Measurements from ENCODE around the gene NSUN7. TPM values are rescaled to one million over a fixed set of nuclear protein-coding genes. Genes with fewer than 3 reads are reported as not detected.

NSUN7 gene
- total RNA-seq, 2 experiments from 2014 or later = 0.14 to 0.39 TPM

DNA sequence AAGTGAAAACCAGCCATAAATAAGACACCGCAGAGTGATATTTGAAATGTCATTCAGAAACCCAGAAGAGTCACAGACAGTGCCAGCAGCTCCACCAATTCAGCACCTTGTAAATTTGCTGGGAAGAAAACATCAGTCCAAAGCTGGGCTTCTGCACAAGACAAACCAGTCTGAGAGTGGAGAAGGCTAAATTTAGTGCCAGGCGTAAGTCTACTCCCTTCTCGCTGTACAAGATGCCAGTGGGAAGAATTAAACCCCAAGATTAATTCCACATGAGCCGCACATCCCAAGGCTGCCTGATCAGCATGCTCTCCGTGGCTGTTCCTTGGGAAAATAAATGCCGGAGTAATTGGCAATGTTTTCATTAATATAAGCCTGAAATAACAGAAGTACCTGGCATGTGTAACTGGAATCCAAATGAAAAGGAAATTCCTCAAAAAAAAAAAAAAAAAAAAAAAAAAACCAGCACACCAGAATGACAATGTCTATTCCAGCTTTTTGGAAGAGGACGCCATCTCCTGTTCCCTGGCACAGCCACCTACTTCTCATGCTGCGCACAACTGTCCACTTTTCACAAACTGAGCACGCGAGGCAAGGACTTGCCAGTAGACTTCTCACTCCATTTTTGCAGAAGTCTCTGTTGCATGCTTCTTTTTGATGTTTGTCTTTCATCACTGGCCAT lies 95.5 kb downstream of the NSUN7 start:
- no peaks in the 10 kb centered on the region for H3K27me3 ChIP-seq (ENCODE audit: control insufficient read depth in 1 of 2, insufficient read depth in 2 of 2, low read length in 2 of 2)
- ChIA-PET POLR2A (no interaction called here), CTCF (no interaction called here)
- H3K4me1 Mint-ChIP-seq (ENCODE audit: low read depth) = no peaks in the 10 kb centered on the region
- intact Hi-C loops (cut with DNase I, micrococcal nuclease) = loop anchor here in 1 of 2 experiments (10.0 kb wide), 1 partner anchor 1150 kb away; the partner anchor contains the start of gene UBE2K
- no peaks in the 10 kb centered on the region for H3K9me3 ChIP-seq (ENCODE audit: control insufficient read depth in 1 of 2, insufficient read depth in 1 of 2, low read length in 2 of 2)
- ATAC-seq (ENCODE audit: poor library complexity) = no peak
- no peak overlapping the region for H3K27ac ChIP-seq (ENCODE audit: low read depth in 1 of 2, low read length in 2 of 2)
- no peak overlapping the region for H3K4me3 ChIP-seq (ENCODE audit: low read length)
- H3K4me3 Mint-ChIP-seq = no peak overlapping the region
- no peak for DNase-seq
- H3K4me1 ChIP-seq (ENCODE audit: insufficient read depth, low read length) = no peaks in the 10 kb centered on the region
- H3K36me3 ChIP-seq (ENCODE audit: insufficient read depth, low read length) = no peaks in the 10 kb centered on the region
- peaks cover 18% of the 10 kb centered on the region for H3K27me3 Mint-ChIP-seq
- H3K9me3 Mint-ChIP-seq = no peaks in the 10 kb centered on the region
- TF ChIP-seq, protein P1, sequence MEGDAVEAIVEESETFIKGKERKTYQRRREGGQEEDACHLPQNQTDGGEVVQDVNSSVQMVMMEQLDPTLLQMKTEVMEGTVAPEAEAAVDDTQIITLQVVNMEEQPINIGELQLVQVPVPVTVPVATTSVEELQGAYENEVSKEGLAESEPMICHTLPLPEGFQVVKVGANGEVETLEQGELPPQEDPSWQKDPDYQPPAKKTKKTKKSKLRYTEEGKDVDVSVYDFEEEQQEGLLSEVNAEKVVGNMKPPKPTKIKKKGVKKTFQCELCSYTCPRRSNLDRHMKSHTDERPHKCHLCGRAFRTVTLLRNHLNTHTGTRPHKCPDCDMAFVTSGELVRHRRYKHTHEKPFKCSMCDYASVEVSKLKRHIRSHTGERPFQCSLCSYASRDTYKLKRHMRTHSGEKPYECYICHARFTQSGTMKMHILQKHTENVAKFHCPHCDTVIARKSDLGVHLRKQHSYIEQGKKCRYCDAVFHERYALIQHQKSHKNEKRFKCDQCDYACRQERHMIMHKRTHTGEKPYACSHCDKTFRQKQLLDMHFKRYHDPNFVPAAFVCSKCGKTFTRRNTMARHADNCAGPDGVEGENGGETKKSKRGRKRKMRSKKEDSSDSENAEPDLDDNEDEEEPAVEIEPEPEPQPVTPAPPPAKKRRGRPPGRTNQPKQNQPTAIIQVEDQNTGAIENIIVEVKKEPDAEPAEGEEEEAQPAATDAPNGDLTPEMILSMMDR (IDR thresholded peaks at IDR 0.05) = no peak
- H3K27ac Mint-ChIP-seq = no peak overlapping the region
- H3K36me3 Mint-ChIP-seq (ENCODE audit: low read depth) = no peaks in the 10 kb centered on the region

DNA sequence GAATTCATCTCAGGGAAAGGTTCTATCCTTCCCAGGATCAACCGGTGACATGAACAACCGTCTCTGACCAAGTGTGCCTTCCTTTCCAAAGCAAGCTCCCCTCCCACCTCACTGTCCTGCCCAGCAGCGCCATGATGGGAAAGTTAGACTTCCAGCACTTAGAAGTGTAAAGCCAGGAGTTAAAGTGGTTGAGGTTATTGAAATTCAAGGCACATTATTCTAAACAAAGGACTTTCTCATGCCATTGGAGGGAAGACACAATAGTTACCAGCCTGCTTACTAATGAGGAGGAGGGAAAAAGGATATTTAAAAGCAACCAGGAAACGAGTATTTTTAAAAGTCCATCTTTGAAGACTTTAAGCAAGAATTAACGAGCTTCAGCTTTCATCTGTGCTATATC lies 96.8 kb downstream of the NSUN7 start:
- Histone ChIP-seq H3K4me1 (ENCODE audit: insufficient read depth, low read length) (no peaks in the 10 kb centered on the region), H3K27me3 (ENCODE audit: control insufficient read depth in 1 of 2, insufficient read depth in 2 of 2, low read length in 2 of 2) (no peaks in the 10 kb centered on the region), H3K9me3 (ENCODE audit: control insufficient read depth in 1 of 2, insufficient read depth in 1 of 2, low read length in 2 of 2) (no peaks in the 10 kb centered on the region), H3K27ac (ENCODE audit: low read depth in 1 of 2, low read length in 2 of 2) (no peak overlapping the region), H3K4me3 (ENCODE audit: low read length) (no peak overlapping the region), H3K36me3 (ENCODE audit: insufficient read depth, low read length) (no peaks in the 10 kb centered on the region)
- ChIA-PET POLR2A (no interaction called here), CTCF (interaction anchor here (0.7 kb wide), 1 partner anchor 11 kb away, joined by 3 read pairs; no protein-coding TSS in a partner anchor)
- H3K4me1 Mint-ChIP-seq (ENCODE audit: low read depth) = no peaks in the 10 kb centered on the region
- no peak overlapping the region for H3K4me3 Mint-ChIP-seq
- H3K27me3 Mint-ChIP-seq = peaks cover 27% of the 10 kb centered on the region
- intact Hi-C loops (cut with DNase I, micrococcal nuclease) = loop anchor here in 1 of 2 experiments (10.0 kb wide), 1 partner anchor 1152 kb away; the partner anchor contains the start of gene UBE2K
- DNase-seq (no peak), ATAC-seq (ENCODE audit: poor library complexity) (no peak)
- no peaks in the 10 kb centered on the region for H3K36me3 Mint-ChIP-seq (ENCODE audit: low read depth)
- no peaks in the 10 kb centered on the region for H3K9me3 Mint-ChIP-seq
- no peak overlapping the region for H3K27ac Mint-ChIP-seq
- TF ChIP-seq, protein P1 (IDR thresholded peaks at IDR 0.05) = no peak

DNA sequence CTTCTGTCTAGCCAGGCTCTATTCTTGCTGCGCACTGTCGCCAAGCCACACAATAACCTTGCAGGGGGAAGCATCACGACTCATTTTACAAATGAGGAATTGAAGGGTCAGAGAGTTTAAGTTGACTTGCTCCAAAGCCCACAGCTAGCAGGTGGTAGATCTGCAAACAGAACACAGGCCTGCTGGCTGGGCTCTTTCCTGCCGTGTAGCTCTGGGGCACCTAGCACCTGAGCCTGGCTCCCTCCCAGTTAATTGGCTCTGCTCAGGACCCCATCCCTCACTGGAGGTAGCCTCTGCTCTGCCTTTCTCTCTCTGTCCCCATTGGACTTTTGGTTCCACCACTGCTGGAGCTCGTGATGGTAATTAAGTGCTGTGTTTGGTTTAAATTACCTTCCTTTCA lies 98.5 kb downstream of the NSUN7 start:
- H3K9me3 ChIP-seq (ENCODE audit: control insufficient read depth in 1 of 2, insufficient read depth in 1 of 2, low read length in 2 of 2) = no peaks in the 10 kb centered on the region
- ChIA-PET POLR2A (no interaction called here), CTCF (interaction anchor here (1.4 kb wide), 1 partner anchor 14 kb away, joined by 3 read pairs; no protein-coding TSS in a partner anchor)
- H3K27me3 ChIP-seq (ENCODE audit: control insufficient read depth in 1 of 2, insufficient read depth in 2 of 2, low read length in 2 of 2) = no peaks in the 10 kb centered on the region
- H3K27ac ChIP-seq (ENCODE audit: low read depth in 1 of 2, low read length in 2 of 2) = no peak overlapping the region
- H3K4me1 ChIP-seq (ENCODE audit: insufficient read depth, low read length) = no peaks in the 10 kb centered on the region
- Mint-ChIP-seq H3K9me3 (no peaks in the 10 kb centered on the region), H3K4me3 (no peak overlapping the region), H3K27me3 (peaks cover 38% of the 10 kb centered on the region), H3K4me1 (ENCODE audit: low read depth) (no peaks in the 10 kb centered on the region), H3K27ac (no peak overlapping the region), H3K36me3 (ENCODE audit: low read depth) (no peaks in the 10 kb centered on the region)
- ATAC-seq (ENCODE audit: poor library complexity) (no peak), DNase-seq (no peak)
- H3K4me3 ChIP-seq (ENCODE audit: low read length) = no peak overlapping the region
- intact Hi-C loops (cut with DNase I, micrococcal nuclease) = loop anchor here in 1 of 2 experiments (10.0 kb wide), 1 partner anchor 1153 kb away; the partner anchor contains the start of gene UBE2K
- no peaks in the 10 kb centered on the region for H3K36me3 ChIP-seq (ENCODE audit: insufficient read depth, low read length)
- TF ChIP-seq, protein P1 (IDR thresholded peaks at IDR 0.05) = no peak

All from CD4-positive, alpha-beta T cell (primary cell).